WTC11 (cell line): ENCODE data around the gene MRPL11. TPM values are rescaled to one million over a fixed set of nuclear protein-coding genes. Genes with fewer than 3 reads are reported as not detected.

Experiments used
- ATAC-seq: fragments of 200-7000 bp; cut with Tn5 transposase; 2 replicates; pipeline ENCODE4 v1.10.0; 2021; ENCODE audit warnings: mild to moderate bottlenecking, moderate library complexity
- CTCF ChIA-PET: fragments of 300-600 bp; sonication (Branson Sonifier 250); formaldehyde crosslinking; loops from one replicate; lab custom pipeline; 2021; ENCODE audit warnings: antibody characterized with exemption; lab: Charles Lee
- POLR2A ChIA-PET: fragments of 350-600 bp; sonication (Branson Sonifier 250); formaldehyde crosslinking; loops from one replicate; lab custom pipeline; 2021; ENCODE audit warnings: antibody characterized with exemption; lab: Charles Lee
- DNase-seq: peaks from one replicate; pipeline ENCODE4 v3.0.0; 2021; ENCODE audit warnings: low spot score
- H3K27ac Mint-ChIP-seq: 2 replicates; pipeline ENCODE4 v1.8.0; 2021; ENCODE audit warnings: mixed read lengths
- H3K27me3 Mint-ChIP-seq: 2 replicates; pipeline ENCODE4 v1.8.0; 2021; ENCODE audit warnings: low read depth, mild to moderate bottlenecking, moderate library complexity, mixed read lengths
- H3K36me3 Mint-ChIP-seq: 2 replicates; pipeline ENCODE4 v1.8.0; 2021; ENCODE audit warnings: mixed read lengths
- H3K4me1 Mint-ChIP-seq: 2 replicates; pipeline ENCODE4 v1.8.0; 2022; ENCODE audit warnings: mixed read lengths
- H3K4me3 Mint-ChIP-seq: 2 replicates; pipeline ENCODE4 v1.8.0; 2021; ENCODE audit warnings: mild to moderate bottlenecking, moderate library complexity, mixed read lengths
- H3K9me3 Mint-ChIP-seq: 2 replicates; pipeline ENCODE4 v1.8.0; 2021; ENCODE audit warnings: mixed read lengths
- CBFB ChIP-seq: sonication (generic); formaldehyde crosslinking; IDR thresholded peaks from 2 replicates; pipeline ENCODE4 v1.8.1; 2022; ENCODE audit warnings: mild to moderate bottlenecking, low read depth, missing genetic modification reagents
- CREB1 ChIP-seq: sonication (generic); formaldehyde crosslinking; IDR thresholded peaks from 2 replicates; pipeline ENCODE4 v1.8.0; 2023; ENCODE audit warnings: mild to moderate bottlenecking, missing genetic modification reagents
- CREM ChIP-seq: sonication (generic); formaldehyde crosslinking; IDR thresholded peaks from 2 replicates; pipeline ENCODE4 v1.8.1; 2022; ENCODE audit warnings: mild to moderate bottlenecking, missing genetic modification reagents, moderate library complexity
- ELF4 ChIP-seq: sonication (generic); formaldehyde crosslinking; IDR thresholded peaks from 2 replicates; pipeline ENCODE4 v1.8.1; 2022; ENCODE audit warnings: low read depth, mild to moderate bottlenecking, moderate library complexity, missing genetic modification reagents
- ETV6 ChIP-seq: sonication (generic); formaldehyde crosslinking; IDR thresholded peaks from 2 replicates; pipeline ENCODE4 v1.8.1; 2022; ENCODE audit warnings: mild to moderate bottlenecking, missing genetic modification reagents
- GABPB1 ChIP-seq: sonication (generic); formaldehyde crosslinking; IDR thresholded peaks from 2 replicates; pipeline ENCODE4 v1.8.1; 2023; ENCODE audit warnings: mild to moderate bottlenecking, missing genetic modification reagents
- IRF2 ChIP-seq: sonication (generic); formaldehyde crosslinking; IDR thresholded peaks from 2 replicates; pipeline ENCODE4 v1.8.0; 2022; ENCODE audit warnings: low read depth, missing genetic modification reagents, borderline replicate concordance
- JAZF1 ChIP-seq: fragments of 250-450 bp; sonication (Bioruptor Pico); IDR thresholded peaks from 2 replicates; pipeline ENCODE4 v1.9.0; 2021; ENCODE audit warnings: moderate library complexity, mild to moderate bottlenecking, inconsistent platforms
- JUN ChIP-seq: sonication (generic); formaldehyde crosslinking; IDR thresholded peaks from 2 replicates; pipeline ENCODE4 v1.8.0; 2023; ENCODE audit warnings: mild to moderate bottlenecking, missing genetic modification reagents
- MAX ChIP-seq: sonication (generic); formaldehyde crosslinking; IDR thresholded peaks from 2 replicates; pipeline ENCODE4 v1.8.0; 2022; ENCODE audit warnings: mild to moderate bottlenecking, missing genetic modification reagents
- MYBL2 ChIP-seq: sonication (generic); formaldehyde crosslinking; IDR thresholded peaks from 2 replicates; pipeline ENCODE4 v1.8.1; 2023; ENCODE audit warnings: mild to moderate bottlenecking, moderate library complexity, missing genetic modification reagents
- NFE2L1 ChIP-seq: sonication (generic); formaldehyde crosslinking; IDR thresholded peaks from 2 replicates; pipeline ENCODE4 v1.8.1; 2023; ENCODE audit warnings: missing genetic modification reagents
- PRDM15 ChIP-seq: sonication (generic); formaldehyde crosslinking; IDR thresholded peaks from 2 replicates; pipeline ENCODE4 v1.8.0; 2022; ENCODE audit warnings: missing genetic modification reagents
- SMAD3 ChIP-seq: sonication (generic); formaldehyde crosslinking; IDR thresholded peaks from 2 replicates; pipeline ENCODE4 v1.8.0; 2022; ENCODE audit warnings: missing genetic modification reagents, mild to moderate bottlenecking, borderline replicate concordance
- SMAD4 ChIP-seq: sonication (generic); formaldehyde crosslinking; IDR thresholded peaks from 2 replicates; pipeline ENCODE4 v1.8.0; 2022; ENCODE audit warnings: mild to moderate bottlenecking, missing genetic modification reagents
- SOX15 ChIP-seq: fragments of 250-450 bp; sonication (Bioruptor Pico); IDR thresholded peaks from 2 replicates; pipeline ENCODE4 v1.9.0; 2021; ENCODE audit warnings: mild to moderate bottlenecking
- SP1 ChIP-seq: sonication (generic); formaldehyde crosslinking; conservative IDR thresholded peaks from 2 replicates; pipeline ENCODE4 v1.8.1; 2022; ENCODE audit warnings: missing genetic modification reagents
- TCF7 ChIP-seq: sonication (generic); formaldehyde crosslinking; IDR thresholded peaks from 2 replicates; pipeline ENCODE4 v1.8.0; 2022; ENCODE audit warnings: mild to moderate bottlenecking, low read depth, missing genetic modification reagents, moderate library complexity
- TEAD4 ChIP-seq: sonication (generic); formaldehyde crosslinking; IDR thresholded peaks from 2 replicates; pipeline ENCODE4 v1.8.0; 2022; ENCODE audit warnings: mild to moderate bottlenecking, missing genetic modification reagents
- TP53 ChIP-seq: sonication (generic); formaldehyde crosslinking; IDR thresholded peaks from 2 replicates; pipeline ENCODE4 v1.8.1; 2023; ENCODE audit warnings: mild to moderate bottlenecking, missing genetic modification reagents
- USF1 ChIP-seq: sonication (generic); formaldehyde crosslinking; IDR thresholded peaks from 2 replicates; pipeline ENCODE4 v1.8.0; 2022; ENCODE audit warnings: mild to moderate bottlenecking, missing genetic modification reagents
- ZBTB43 ChIP-seq: sonication (generic); formaldehyde crosslinking; IDR thresholded peaks from 2 replicates; pipeline ENCODE4 v1.8.1; 2023; ENCODE audit warnings: mild to moderate bottlenecking, missing genetic modification reagents
- ZNF138 ChIP-seq: sonication (generic); formaldehyde crosslinking; conservative IDR thresholded peaks from 2 replicates; pipeline ENCODE4 v1.8.1; 2022; ENCODE audit warnings: mild to moderate bottlenecking, moderate library complexity, missing genetic modification reagents
- ZNF263 ChIP-seq: sonication (generic); formaldehyde crosslinking; IDR thresholded peaks from 2 replicates; pipeline ENCODE4 v1.8.1; 2022; ENCODE audit warnings: low read depth, mild to moderate bottlenecking, moderate library complexity, missing genetic modification reagents
- ZNF317 ChIP-seq: sonication (generic); formaldehyde crosslinking; IDR thresholded peaks from 2 replicates; pipeline ENCODE4 v1.8.1; 2023; ENCODE audit warnings: low read depth, mild to moderate bottlenecking, moderate library complexity, missing genetic modification reagents, borderline replicate concordance
- ZNF532 ChIP-seq: fragments of 250-450 bp; sonication (Bioruptor Pico); IDR thresholded peaks from 2 replicates; pipeline ENCODE4 v1.9.0; 2021; ENCODE audit warnings: mild to moderate bottlenecking, borderline replicate concordance
- ZSCAN18 ChIP-seq: fragments of 250-450 bp; sonication (Bioruptor Pico); IDR thresholded peaks from 2 replicates; pipeline ENCODE4 v2.1.2; 2022; ENCODE audit warnings: mild to moderate bottlenecking, moderate library complexity
- total RNA-seq: library from RNA; stranded (reverse); gene quantifications from 3 replicates; pipeline ENCODE4 v1.2.3, GENCODE V29; 2021

The MRPL11 gene
- total RNA-seq, 1 experiment from 2014 or later = 137 TPM

GRCh38 chr11:66466225-66467033 is 27.8 kb upstream of the MRPL11 start, which contains the start of gene PELI3:
Gene PELI3 (plus strand): TSS chr11:66466905. CDS start chr11:66468129, 1,224 bp downstream.
- ATAC-seq = peak; percentile 94
- ChIA-PET POLR2A (interaction anchor here (0.5 to 3.5 kb wide), 12 partner anchors 14 to 1374 kb away, joined by 3 to 22 read pairs (median 4); partner anchors contain the start of genes DPP3, MALAT1, MRPL11 and RBM14), CTCF (interaction anchor here (0.5 to 3.5 kb wide), 33 partner anchors 10 to 1580 kb away, joined by 3 to 52 read pairs (median 4); partner anchors contain the start of genes CCDC87, CCS, CTSF and DPP3)
- peaks cover 16% of the 10 kb centered on the region for H3K36me3 Mint-ChIP-seq
- H3K27ac Mint-ChIP-seq = peak within 1 kb of the TSS; percentile 90
- peak within 1 kb of the TSS; percentile 88 for H3K4me3 Mint-ChIP-seq
- peak; percentile 98 for DNase-seq
- H3K4me1 Mint-ChIP-seq = peaks cover 43% of the 10 kb centered on the region
- peaks cover 20% of the 10 kb centered on the region for H3K9me3 Mint-ChIP-seq
- H3K27me3 Mint-ChIP-seq = no peaks in the 10 kb centered on the region; the same call in 1 of the 2 replicates
- TF ChIP-seq TCF7 (no peak), SMAD3 (no peak), CREM (no peak), ELF4 (no peak), CREB1 (CRISPR knock-in tag) (no peak), ETV6 (CRISPR knock-in tag) (peak; percentile 70; the same call in 1 of the 2 replicates), CBFB (CRISPR knock-in tag) (no peak), NFE2L1 (CRISPR knock-in tag) (no peak), SOX15 (CRISPR knock-in tag) (no peak), SP1 (peak; percentile 57), MAX (CRISPR knock-in tag) (0 out of 2 replicates have a peak, but pooled peaks have one; percentile 26), ZNF532 (no peak), JUN (CRISPR knock-in tag) (no peak), ZSCAN18 (CRISPR knock-in tag) (no peak), MYBL2 (CRISPR knock-in tag) (peak; percentile 64; the same call in 1 of the 2 replicates), TP53 (CRISPR knock-in tag) (peak; percentile 43; the same call in 1 of the 2 replicates), GABPB1 (no peak), SMAD4 (CRISPR knock-in tag) (no peak), PRDM15 (CRISPR knock-in tag) (no peak), ZNF263 (CRISPR knock-in tag) (no peak), TEAD4 (no peak), IRF2 (CRISPR knock-in tag) (no peak), ZNF317 (CRISPR knock-in tag) (no peak), USF1 (CRISPR knock-in tag) (no peak), ZNF138 (CRISPR knock-in tag) (no peak), ZBTB43 (CRISPR knock-in tag) (no peak), JAZF1 (CRISPR knock-in tag) (no peak)
